A549 (cell line): ENCODE data around the gene HMMR.

Experiments used
- HMGXB4 ChIP-seq: fragments of 250-450 bp; sonication (Bioruptor Pico); IDR thresholded peaks from 2 replicates; pipeline ENCODE4 v1.5.0; 2021; ENCODE audit warnings: mild to moderate bottlenecking, moderate library complexity, borderline replicate concordance
- KDM5A ChIP-seq: fragments of 200-600 bp; sonication (generic); IDR thresholded peaks from 2 replicates; pipeline ENCODE4 v1.6.1; 2016; ENCODE audit warnings: antibody characterized with exemption, mild to moderate bottlenecking
- POLR2A ChIP-seq: IDR thresholded peaks from 2 replicates; pipeline ENCODE4 v1.6.1; 2012; ENCODE audit warnings: mild to moderate bottlenecking, low read length
- TF ChIP-seq, protein P1 (sequence below): fragments of >200 bp; sonication (Bioruptor Twin); formaldehyde crosslinking; IDR thresholded peaks from 3 replicates; pipeline ENCODE4 v1.5.1; 2016
- TF ChIP-seq, protein P2 (sequence below): fragments of 450-650 bp; IDR thresholded peaks from 2 replicates; pipeline ENCODE4 v1.6.1; 2014; ENCODE audit warnings: antibody characterized with exemption

DNA sequence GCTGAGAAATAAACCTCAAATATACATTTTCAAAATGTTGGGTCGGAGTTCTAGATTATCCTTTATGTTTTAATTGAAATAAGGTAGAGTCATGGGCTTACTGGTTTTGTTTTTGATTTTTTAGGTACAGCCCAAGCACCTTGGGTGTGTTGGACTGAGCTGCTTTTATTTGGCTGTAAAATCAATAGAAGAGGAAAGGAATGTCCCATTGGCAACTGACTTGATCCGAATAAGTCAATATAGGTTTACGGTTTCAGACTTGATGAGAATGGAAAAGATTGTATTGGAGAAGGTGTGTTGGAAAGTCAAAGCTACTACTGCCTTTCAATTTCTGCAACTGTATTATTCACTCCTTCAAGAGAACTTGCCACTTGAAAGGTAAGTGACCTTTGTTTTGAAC, 19.5 kb upstream of the HMMR start:
- TF ChIP-seq, protein P1, sequence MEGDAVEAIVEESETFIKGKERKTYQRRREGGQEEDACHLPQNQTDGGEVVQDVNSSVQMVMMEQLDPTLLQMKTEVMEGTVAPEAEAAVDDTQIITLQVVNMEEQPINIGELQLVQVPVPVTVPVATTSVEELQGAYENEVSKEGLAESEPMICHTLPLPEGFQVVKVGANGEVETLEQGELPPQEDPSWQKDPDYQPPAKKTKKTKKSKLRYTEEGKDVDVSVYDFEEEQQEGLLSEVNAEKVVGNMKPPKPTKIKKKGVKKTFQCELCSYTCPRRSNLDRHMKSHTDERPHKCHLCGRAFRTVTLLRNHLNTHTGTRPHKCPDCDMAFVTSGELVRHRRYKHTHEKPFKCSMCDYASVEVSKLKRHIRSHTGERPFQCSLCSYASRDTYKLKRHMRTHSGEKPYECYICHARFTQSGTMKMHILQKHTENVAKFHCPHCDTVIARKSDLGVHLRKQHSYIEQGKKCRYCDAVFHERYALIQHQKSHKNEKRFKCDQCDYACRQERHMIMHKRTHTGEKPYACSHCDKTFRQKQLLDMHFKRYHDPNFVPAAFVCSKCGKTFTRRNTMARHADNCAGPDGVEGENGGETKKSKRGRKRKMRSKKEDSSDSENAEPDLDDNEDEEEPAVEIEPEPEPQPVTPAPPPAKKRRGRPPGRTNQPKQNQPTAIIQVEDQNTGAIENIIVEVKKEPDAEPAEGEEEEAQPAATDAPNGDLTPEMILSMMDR: no peak
- TF ChIP-seq KDM5A: no peak
- TF ChIP-seq, protein P2, sequence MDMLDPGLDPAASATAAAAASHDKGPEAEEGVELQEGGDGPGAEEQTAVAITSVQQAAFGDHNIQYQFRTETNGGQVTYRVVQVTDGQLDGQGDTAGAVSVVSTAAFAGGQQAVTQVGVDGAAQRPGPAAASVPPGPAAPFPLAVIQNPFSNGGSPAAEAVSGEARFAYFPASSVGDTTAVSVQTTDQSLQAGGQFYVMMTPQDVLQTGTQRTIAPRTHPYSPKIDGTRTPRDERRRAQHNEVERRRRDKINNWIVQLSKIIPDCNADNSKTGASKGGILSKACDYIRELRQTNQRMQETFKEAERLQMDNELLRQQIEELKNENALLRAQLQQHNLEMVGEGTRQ: no peak
- no peak for TF ChIP-seq POLR2A
- TF ChIP-seq HMGXB4: no peak
